ENCODE data around the gene ZCCHC24.
A peak's percentile ranks its signal among the peaks of the same experiment; 100 is the strongest.

ZCCHC24 gene

DNA sequence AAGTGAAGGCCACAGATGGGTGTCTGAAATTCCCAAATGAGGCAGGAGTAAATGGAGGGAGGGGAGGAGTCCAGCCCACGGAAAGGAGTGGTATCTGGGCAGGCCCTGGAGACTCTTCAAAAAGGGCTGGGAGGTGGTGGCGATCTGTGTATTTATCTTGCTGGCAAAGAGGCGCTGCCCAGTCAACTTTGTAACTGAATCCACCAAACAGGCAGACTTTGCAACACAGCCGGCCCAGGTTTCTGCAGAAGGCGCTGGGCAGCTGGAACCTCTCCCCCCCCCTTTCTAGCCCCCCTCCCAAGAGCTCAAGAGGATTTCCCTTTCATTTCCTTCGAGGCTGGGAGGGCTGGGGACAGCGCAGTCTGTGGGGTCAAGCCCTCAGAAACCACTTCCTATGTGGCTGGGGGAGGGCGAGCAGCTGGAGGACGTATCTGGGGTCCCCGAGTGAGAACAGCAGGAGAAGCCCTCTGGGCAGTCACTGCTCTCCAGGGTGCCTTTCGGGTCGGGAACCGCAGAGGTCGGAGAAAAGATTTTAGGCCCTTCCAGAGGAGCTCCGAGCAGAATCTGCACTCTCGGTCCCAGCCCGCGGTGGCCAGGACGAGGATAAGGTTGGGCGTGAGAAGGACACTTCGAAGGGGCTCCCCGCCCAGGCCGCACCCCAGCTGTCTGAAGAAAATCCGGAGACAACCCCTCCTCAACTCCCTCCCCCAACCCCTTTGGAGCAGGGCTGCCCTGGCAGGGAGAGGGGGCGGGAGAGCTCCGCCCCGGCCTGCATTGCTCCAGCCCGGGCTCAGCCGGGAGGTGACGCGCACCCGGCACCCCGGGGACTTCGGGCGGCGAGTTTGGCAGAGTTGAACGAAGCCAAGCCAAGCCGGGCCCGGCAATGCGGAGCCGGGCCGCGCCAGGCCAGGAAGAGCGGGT, 965 bp downstream of the ZCCHC24 start:
- Mint-ChIP-seq H3K4me3 (peak overlapping the region; percentile 83), H3K4me1 (ENCODE audit: low read depth) (peaks cover 26% of the 10 kb centered on the region), H3K27ac (peak overlapping the region; percentile 41), H3K27me3 (peaks cover 2% of the 10 kb centered on the region), H3K36me3 (no peaks in the 10 kb centered on the region), H3K9me3 (ENCODE audit: low read depth) (no peaks in the 10 kb centered on the region)

DNA sequence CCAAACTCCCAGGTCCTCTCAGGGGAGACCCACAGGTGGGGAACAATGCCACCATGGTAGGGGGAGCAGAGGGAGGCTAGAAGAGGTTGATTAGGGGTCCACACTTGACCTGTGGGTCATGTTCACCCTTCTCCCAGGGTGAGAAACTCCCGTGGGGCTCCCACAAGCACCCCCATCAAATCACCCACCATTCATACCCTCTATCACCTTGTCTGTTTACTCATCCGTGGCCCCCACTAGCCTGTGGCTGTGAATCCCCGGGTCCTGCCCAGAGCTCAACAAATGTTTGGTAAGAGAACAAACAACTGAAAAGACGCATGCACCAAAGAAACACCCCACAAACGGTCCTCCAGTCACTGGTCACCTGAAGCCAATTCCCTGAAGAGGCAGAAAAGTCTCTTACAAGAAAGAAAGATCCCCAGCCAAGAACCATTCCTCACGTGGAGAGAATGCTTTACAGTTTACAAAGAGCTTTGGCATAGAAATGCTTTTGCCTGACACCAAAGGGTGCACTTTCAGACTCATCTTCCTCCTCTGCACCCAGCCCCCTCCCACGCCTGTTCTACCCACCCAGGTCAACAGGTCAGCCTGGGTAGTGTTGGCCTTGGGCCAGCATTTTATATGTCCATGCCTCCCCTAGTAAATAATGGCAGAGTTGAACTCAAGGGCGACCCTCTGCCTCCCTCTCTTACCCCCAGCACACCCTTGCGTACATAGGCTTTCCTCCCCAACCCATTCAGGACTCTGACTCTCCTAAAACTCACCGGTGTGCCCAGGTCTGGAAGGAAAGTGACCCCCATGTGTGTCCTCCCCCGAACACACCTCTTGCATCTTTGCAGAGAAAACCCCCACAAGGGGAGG, 1.9 kb downstream of the ZCCHC24 start:
- H3K4me1 Mint-ChIP-seq (ENCODE audit: low read depth): peaks cover 26% of the 10 kb centered on the region
- no peak overlapping the region for H3K27ac Mint-ChIP-seq
- peaks cover 2% of the 10 kb centered on the region for H3K27me3 Mint-ChIP-seq
- no peaks in the 10 kb centered on the region for H3K9me3 Mint-ChIP-seq (ENCODE audit: low read depth)
- no peaks in the 10 kb centered on the region for H3K36me3 Mint-ChIP-seq
- peak overlapping the region; percentile 83 for H3K4me3 Mint-ChIP-seq

DNA sequence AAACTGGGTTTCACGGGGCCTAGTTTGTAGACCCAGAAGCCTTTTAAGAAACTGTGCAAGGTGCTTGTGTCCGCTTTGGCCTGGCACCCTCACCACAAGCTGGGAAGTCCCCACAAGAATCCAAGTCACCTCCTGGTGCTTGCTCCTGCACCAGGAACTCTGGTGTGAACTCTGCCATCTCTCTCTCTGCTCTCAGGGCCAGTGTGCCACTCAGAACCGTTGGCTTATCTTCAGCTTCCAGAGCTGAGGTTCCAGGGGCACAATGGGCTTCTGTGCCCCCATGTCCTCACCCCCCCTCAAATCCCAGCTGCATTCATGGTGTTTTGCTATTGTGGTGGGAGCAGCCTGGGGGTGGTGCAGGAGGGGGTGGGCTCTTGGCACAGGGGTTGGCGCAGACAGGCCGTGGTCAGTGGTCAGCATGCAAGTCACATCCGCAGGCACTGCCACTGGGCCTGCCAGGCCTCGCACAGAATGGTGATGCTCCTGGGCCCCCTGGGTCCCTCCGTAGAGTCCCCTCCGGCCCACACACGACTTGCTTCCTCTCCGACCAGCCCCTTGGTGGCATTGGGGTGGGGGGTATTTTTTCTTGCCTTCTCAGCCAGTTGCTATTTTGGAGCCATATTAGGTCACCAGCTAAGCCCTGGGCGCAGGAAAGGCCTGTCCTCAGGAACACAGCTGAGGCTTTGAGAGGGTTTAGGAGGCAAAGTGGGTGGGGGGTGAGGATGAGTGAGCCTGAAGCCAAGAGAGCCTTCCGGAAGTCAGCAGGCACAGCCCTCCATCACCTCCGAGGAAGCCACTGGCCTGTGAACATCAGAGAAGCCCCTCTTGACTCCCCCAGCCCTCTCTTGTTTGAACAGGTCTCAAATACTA, 3.0 kb downstream of the ZCCHC24 start:
- H3K27me3 Mint-ChIP-seq: peaks cover 2% of the 10 kb centered on the region
- H3K4me1 Mint-ChIP-seq (ENCODE audit: low read depth): peaks cover 26% of the 10 kb centered on the region
- no peaks in the 10 kb centered on the region for H3K9me3 Mint-ChIP-seq (ENCODE audit: low read depth)

GRCh38 chr10:79441433-79441832, 4.0 kb downstream of the ZCCHC24 start:
- Mint-ChIP-seq H3K27me3 (peaks cover 2% of the 10 kb centered on the region), H3K4me1 (ENCODE audit: low read depth) (peaks cover 20% of the 10 kb centered on the region), H3K4me3 (no peak overlapping the region), H3K27ac (no peak overlapping the region), H3K9me3 (ENCODE audit: low read depth) (no peaks in the 10 kb centered on the region), H3K36me3 (no peaks in the 10 kb centered on the region)

More for the DNA sequence above, 3.0 kb downstream of the ZCCHC24 start:
- Mint-ChIP-seq H3K36me3 (no peaks in the 10 kb centered on the region), H3K27ac (no peak overlapping the region), H3K4me3 (no peak overlapping the region)

DNA sequence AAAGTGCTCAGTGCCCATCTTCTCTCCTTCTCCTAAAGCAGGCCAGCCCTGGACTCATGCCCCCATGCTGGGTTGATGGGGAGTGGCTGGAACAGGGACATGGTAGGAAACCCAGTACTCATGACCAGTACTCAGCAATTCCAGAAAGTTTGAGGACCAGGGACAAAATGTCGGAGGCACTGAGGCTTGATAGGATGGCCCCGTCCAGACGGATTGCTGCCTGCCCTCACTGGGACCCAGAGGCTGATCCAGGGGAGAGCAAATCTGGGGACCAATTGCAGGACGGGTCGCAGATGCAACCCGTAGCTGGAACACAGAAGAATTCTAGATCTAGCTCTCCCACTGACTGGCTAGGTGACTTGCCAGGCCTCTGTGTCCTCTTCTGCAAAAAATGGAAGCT, 5.1 kb downstream of the ZCCHC24 start:
- peaks cover 2% of the 10 kb centered on the region for H3K27me3 Mint-ChIP-seq
- H3K9me3 Mint-ChIP-seq (ENCODE audit: low read depth): no peaks in the 10 kb centered on the region
- no peak overlapping the region for H3K4me3 Mint-ChIP-seq
- peaks cover 16% of the 10 kb centered on the region for H3K4me1 Mint-ChIP-seq (ENCODE audit: low read depth)
- H3K27ac Mint-ChIP-seq: no peak overlapping the region
- no peaks in the 10 kb centered on the region for H3K36me3 Mint-ChIP-seq

GRCh38 chr10:79438699-79439085, 6.7 kb downstream of the ZCCHC24 start:
- no peak overlapping the region for H3K4me3 Mint-ChIP-seq
- peaks cover 11% of the 10 kb centered on the region for H3K4me1 Mint-ChIP-seq (ENCODE audit: low read depth)
- H3K27ac Mint-ChIP-seq: no peak overlapping the region
- no peaks in the 10 kb centered on the region for H3K9me3 Mint-ChIP-seq (ENCODE audit: low read depth)
- peaks cover 2% of the 10 kb centered on the region for H3K27me3 Mint-ChIP-seq
- H3K36me3 Mint-ChIP-seq: no peaks in the 10 kb centered on the region

GRCh38 chr10:79438021-79438698, 7.3 kb downstream of the ZCCHC24 start:
- Mint-ChIP-seq H3K36me3 (no peaks in the 10 kb centered on the region), H3K4me3 (no peak overlapping the region), H3K27ac (no peak overlapping the region), H3K9me3 (ENCODE audit: low read depth) (no peaks in the 10 kb centered on the region), H3K27me3 (no peaks in the 10 kb centered on the region), H3K4me1 (ENCODE audit: low read depth) (peaks cover 6% of the 10 kb centered on the region)

DNA sequence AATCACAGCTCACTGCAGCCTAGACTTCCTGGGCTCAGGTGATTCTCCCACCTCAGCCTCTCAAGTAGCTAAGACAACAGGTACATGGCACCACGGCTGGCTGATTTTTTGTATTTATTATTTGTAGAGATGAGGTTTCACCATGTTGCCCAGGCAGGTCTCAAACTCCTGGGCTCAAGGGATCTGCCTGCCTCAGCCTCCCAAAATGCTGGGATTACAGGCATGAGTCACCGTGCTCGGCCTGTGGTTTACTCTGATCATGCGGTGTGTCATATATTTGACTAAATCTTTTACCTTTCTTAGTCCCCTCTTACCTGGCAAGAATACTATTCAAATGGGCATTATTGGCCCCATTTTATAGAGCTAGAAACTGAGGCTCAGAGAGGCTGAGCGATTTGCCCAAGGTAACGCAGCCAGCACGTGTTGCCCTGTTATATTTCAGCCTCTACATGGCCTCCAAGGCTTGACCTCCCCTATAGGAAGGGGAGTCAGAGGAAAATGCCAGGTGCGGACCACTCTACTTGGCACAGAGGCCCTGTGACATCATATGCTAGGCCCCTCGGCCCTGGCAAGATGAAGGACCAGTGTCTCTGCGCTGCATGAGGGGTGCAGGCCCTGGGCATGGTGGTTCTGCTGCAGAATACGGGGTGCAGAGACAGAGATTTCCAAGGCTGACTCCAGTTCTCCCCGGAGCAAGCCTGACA, 8.2 kb downstream of the ZCCHC24 start:
- H3K27ac Mint-ChIP-seq: no peak overlapping the region
- H3K27me3 Mint-ChIP-seq: no peaks in the 10 kb centered on the region
- no peak overlapping the region for H3K4me3 Mint-ChIP-seq
- H3K4me1 Mint-ChIP-seq (ENCODE audit: low read depth): peaks cover 4% of the 10 kb centered on the region
- H3K9me3 Mint-ChIP-seq (ENCODE audit: low read depth): no peaks in the 10 kb centered on the region
- no peaks in the 10 kb centered on the region for H3K36me3 Mint-ChIP-seq

GRCh38 chr10:79436850-79437103, 8.6 kb downstream of the ZCCHC24 start:
- Mint-ChIP-seq H3K4me3 (no peak overlapping the region), H3K27me3 (no peaks in the 10 kb centered on the region), H3K36me3 (no peaks in the 10 kb centered on the region), H3K27ac (no peak overlapping the region), H3K9me3 (ENCODE audit: low read depth) (no peaks in the 10 kb centered on the region), H3K4me1 (ENCODE audit: low read depth) (peaks cover 4% of the 10 kb centered on the region)

- no peak overlapping the region for H3K4me3 Mint-ChIP-seq
These were observed 9.2 kb downstream of the ZCCHC24 start for GRCh38 chr10:79436066-79436849.

GRCh38 chr10:79435271-79436065, 10.0 kb downstream of the ZCCHC24 start:
- peaks cover 4% of the 10 kb centered on the region for H3K4me1 Mint-ChIP-seq (ENCODE audit: low read depth)
- no peaks in the 10 kb centered on the region for H3K27me3 Mint-ChIP-seq
- no peaks in the 10 kb centered on the region for H3K9me3 Mint-ChIP-seq (ENCODE audit: low read depth)
- no peaks in the 10 kb centered on the region for H3K36me3 Mint-ChIP-seq
- H3K27ac Mint-ChIP-seq: no peak overlapping the region
- no peak overlapping the region for H3K4me3 Mint-ChIP-seq

More at GRCh38 chr10:79436066-79436849, 9.2 kb downstream of the ZCCHC24 start:
- Mint-ChIP-seq H3K9me3 (ENCODE audit: low read depth) (no peaks in the 10 kb centered on the region), H3K27me3 (no peaks in the 10 kb centered on the region), H3K4me1 (ENCODE audit: low read depth) (peaks cover 4% of the 10 kb centered on the region), H3K36me3 (no peaks in the 10 kb centered on the region), H3K27ac (no peak overlapping the region)

DNA sequence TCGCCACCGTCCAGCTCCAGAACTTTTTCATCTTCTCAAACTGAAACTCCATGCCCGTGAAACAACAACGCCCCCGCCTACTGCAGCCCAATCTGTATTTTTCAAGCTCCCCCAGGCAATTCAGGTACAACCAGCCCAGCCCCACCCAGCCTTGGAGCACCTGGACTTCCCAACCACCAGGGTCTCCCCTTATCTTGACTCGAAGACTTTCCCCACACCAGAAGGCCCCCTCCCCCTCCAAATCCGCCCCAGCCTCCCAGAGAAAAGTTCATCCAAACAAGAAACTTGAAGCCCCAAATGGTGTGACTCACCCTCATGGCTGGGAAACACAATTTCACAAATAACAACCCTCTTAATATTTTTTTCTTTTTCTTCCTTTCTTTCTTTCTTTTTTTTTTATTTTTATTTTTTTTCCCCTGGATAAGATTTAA, 10.6 kb downstream of the ZCCHC24 start:
- H3K27ac Mint-ChIP-seq: no peak overlapping the region

More for the DNA sequence above, 10.6 kb downstream of the ZCCHC24 start:
- no peaks in the 10 kb centered on the region for H3K27me3 Mint-ChIP-seq
- H3K4me1 Mint-ChIP-seq (ENCODE audit: low read depth): peaks cover 4% of the 10 kb centered on the region
- H3K36me3 Mint-ChIP-seq: no peaks in the 10 kb centered on the region
- H3K9me3 Mint-ChIP-seq (ENCODE audit: low read depth): no peaks in the 10 kb centered on the region
- no peak overlapping the region for H3K4me3 Mint-ChIP-seq

Measured in activated naive CD8-positive, alpha-beta T cell (primary cell).